Loucy (cell line): ENCODE measurements around the gene R3HDM1.
"Not testable (repeated sequence)": the region's sequence is repeated elsewhere in the genome, so short reads cannot be mapped to it uniquely, and the experiment has no call there.

Experiments
- H2AFZ ChIP-seq: fragments of 200-600 bp; sonication (generic); 2 replicates; pipeline ENCODE4 v1.6.0; 2016; ENCODE audit warnings: antibody characterized with exemption, mild to moderate bottlenecking, low read length, moderate library complexity
- H3F3A ChIP-seq: fragments of 200-600 bp; 2 replicates; pipeline ENCODE4 v1.6.0; 2016; ENCODE audit warnings: antibody characterized with exemption, low read depth, mild to moderate bottlenecking
- H3K27me3 ChIP-seq: fragments of 200-600 bp; sonication (generic); 2 replicates; pipeline ENCODE4 v1.6.1; 2014; ENCODE audit warnings: low read length, mild to moderate bottlenecking; ENCODE audit not compliant: insufficient read depth, poor library complexity, severe bottlenecking
- H3K36me3 ChIP-seq: fragments of 200-600 bp; sonication (generic); 2 replicates; pipeline ENCODE4 v1.6.1; 2016; ENCODE audit warnings: low read length; ENCODE audit not compliant: insufficient read depth
- H3K4me1 ChIP-seq: fragments of 200-600 bp; sonication (generic); 2 replicates; pipeline ENCODE4 v1.5.1; 2014; ENCODE audit warnings: low read length, mild to moderate bottlenecking; ENCODE audit not compliant: insufficient read depth, poor library complexity, severe bottlenecking
- H3K4me2 ChIP-seq: fragments of 200-600 bp; sonication (generic); 2 replicates; pipeline ENCODE4 v1.6.0; 2014; ENCODE audit warnings: antibody characterized with exemption, low read length, low read depth, mild to moderate bottlenecking; ENCODE audit not compliant: poor library complexity, severe bottlenecking
- H3K4me3 ChIP-seq: fragments of 200-600 bp; sonication (generic); 2 replicates; pipeline ENCODE4 v1.5.1; 2014; ENCODE audit warnings: low read length, mild to moderate bottlenecking, mixed read lengths; ENCODE audit not compliant: poor library complexity, severe bottlenecking
- H3K79me2 ChIP-seq: fragments of 200-600 bp; sonication (generic); 2 replicates; pipeline ENCODE4 v1.6.1; 2014; ENCODE audit warnings: low read length; ENCODE audit not compliant: insufficient read depth
- H3K9ac ChIP-seq: fragments of 200-600 bp; sonication (generic); 2 replicates; pipeline ENCODE4 v1.6.0; 2014; ENCODE audit warnings: mild to moderate bottlenecking, low read depth, low read length, moderate library complexity; ENCODE audit not compliant: poor library complexity, severe bottlenecking
- H3K9me2 ChIP-seq: fragments of 200-600 bp; sonication (generic); replicated peaks from 2 replicates; pipeline ENCODE4 v1.6.1; 2016; ENCODE audit warnings: low read depth, low read length, mixed read lengths
- H3K9me3 ChIP-seq: fragments of 200-600 bp; sonication (generic); 2 replicates; pipeline ENCODE4 v1.6.1; 2014; ENCODE audit warnings: mild to moderate bottlenecking, antibody characterized with exemption, low read length, low read depth; ENCODE audit not compliant: insufficient read depth
- H4K20me1 ChIP-seq: fragments of 200-600 bp; sonication (generic); 2 replicates; pipeline ENCODE4 v1.6.0; 2014; ENCODE audit warnings: antibody characterized with exemption, low read length, mild to moderate bottlenecking; ENCODE audit not compliant: insufficient read depth, poor library complexity, severe bottlenecking
- EZH2phosphoT487 ChIP-seq: fragments of 200-600 bp; IDR thresholded peaks from 2 replicates; pipeline ENCODE4 v1.6.1; 2018; ENCODE audit warnings: antibody characterized with exemption, mild to moderate bottlenecking, moderate library complexity, borderline replicate concordance
- TF ChIP-seq, protein P1 (sequence below): fragments of 200-600 bp; sonication (generic); conservative IDR thresholded peaks from 2 replicates; pipeline ENCODE4 v1.5.1; 2014; ENCODE audit warnings: mild to moderate bottlenecking, antibody characterized with exemption, low read length

R3HDM1 gene

GRCh38 chr2:135708159-135708558, 176.9 kb downstream of the R3HDM1 start:
- Histone ChIP-seq H3K27me3 (no peaks in the 10 kb centered on the region), H3K79me2 (no peaks in the 10 kb centered on the region), H3K36me3 (peaks cover 8% of the 10 kb centered on the region; the same call in 1 of the 2 replicates), H4K20me1 (no peaks in the 10 kb centered on the region), H3K9me3 (no peaks in the 10 kb centered on the region), H3K4me2 (no peak overlapping the region), H3F3A (no peaks in the 10 kb centered on the region), H3K9me2 (no peaks in the 10 kb centered on the region), H3K4me3 (no peak overlapping the region), H3K4me1 (no peaks in the 10 kb centered on the region), H3K9ac (no peak overlapping the region), H2AFZ (no peak overlapping the region)
- no peak for TF ChIP-seq EZH2phosphoT487
- TF ChIP-seq, protein P1, sequence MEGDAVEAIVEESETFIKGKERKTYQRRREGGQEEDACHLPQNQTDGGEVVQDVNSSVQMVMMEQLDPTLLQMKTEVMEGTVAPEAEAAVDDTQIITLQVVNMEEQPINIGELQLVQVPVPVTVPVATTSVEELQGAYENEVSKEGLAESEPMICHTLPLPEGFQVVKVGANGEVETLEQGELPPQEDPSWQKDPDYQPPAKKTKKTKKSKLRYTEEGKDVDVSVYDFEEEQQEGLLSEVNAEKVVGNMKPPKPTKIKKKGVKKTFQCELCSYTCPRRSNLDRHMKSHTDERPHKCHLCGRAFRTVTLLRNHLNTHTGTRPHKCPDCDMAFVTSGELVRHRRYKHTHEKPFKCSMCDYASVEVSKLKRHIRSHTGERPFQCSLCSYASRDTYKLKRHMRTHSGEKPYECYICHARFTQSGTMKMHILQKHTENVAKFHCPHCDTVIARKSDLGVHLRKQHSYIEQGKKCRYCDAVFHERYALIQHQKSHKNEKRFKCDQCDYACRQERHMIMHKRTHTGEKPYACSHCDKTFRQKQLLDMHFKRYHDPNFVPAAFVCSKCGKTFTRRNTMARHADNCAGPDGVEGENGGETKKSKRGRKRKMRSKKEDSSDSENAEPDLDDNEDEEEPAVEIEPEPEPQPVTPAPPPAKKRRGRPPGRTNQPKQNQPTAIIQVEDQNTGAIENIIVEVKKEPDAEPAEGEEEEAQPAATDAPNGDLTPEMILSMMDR = no peak

- Histone ChIP-seq H3K4me1 (no peaks in the 10 kb centered on the region), H3F3A (no peaks in the 10 kb centered on the region), H2AFZ (no peak overlapping the region), H3K9ac (no peak overlapping the region), H3K79me2 (no peaks in the 10 kb centered on the region), H3K4me3 (no peak overlapping the region), H3K36me3 (peaks cover 11% of the 10 kb centered on the region; the same call in 1 of the 2 replicates), H3K4me2 (no peak overlapping the region), H3K9me3 (no peaks in the 10 kb centered on the region), H3K9me2 (no peaks in the 10 kb centered on the region), H4K20me1 (no peaks in the 10 kb centered on the region), H3K27me3 (no peaks in the 10 kb centered on the region)
- TF ChIP-seq EZH2phosphoT487 = no peak
- TF ChIP-seq, protein P1 = peak; percentile 97
These were observed 178.7 kb downstream of the R3HDM1 start for GRCh38 chr2:135709992-135710391.

DNA sequence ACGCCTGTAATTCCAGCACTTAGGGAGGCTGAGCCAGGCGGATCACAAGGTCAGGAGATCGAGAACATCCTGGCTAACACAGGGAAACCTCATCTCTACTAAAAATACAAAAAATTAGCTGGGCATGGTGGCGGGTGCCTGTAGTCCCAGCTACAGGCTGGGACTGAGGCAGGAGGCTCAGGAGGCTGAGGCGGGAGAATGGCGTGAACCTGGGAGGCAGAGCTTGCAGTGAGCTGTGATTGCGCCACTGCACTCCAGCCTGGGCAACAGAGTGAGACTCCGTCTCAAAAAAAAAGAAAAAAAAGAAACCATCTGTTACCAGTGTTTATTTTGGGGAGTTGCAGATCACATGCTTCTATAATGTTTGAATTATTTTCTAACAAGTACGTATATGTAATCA, 183.8 kb downstream of the R3HDM1 start:
- H3K27me3 ChIP-seq, H3K4me1 ChIP-seq, H3K4me2 ChIP-seq, H3K9me3 ChIP-seq, H2AFZ ChIP-seq, H3K4me3 ChIP-seq, H3F3A ChIP-seq, H3K9me2 ChIP-seq, H3K79me2 ChIP-seq, H3K9ac ChIP-seq, H4K20me1 ChIP-seq: not testable (repeated sequence)
- peaks cover 36% of the 10 kb centered on the region; the same call in 1 of the 2 replicates for H3K36me3 ChIP-seq

DNA sequence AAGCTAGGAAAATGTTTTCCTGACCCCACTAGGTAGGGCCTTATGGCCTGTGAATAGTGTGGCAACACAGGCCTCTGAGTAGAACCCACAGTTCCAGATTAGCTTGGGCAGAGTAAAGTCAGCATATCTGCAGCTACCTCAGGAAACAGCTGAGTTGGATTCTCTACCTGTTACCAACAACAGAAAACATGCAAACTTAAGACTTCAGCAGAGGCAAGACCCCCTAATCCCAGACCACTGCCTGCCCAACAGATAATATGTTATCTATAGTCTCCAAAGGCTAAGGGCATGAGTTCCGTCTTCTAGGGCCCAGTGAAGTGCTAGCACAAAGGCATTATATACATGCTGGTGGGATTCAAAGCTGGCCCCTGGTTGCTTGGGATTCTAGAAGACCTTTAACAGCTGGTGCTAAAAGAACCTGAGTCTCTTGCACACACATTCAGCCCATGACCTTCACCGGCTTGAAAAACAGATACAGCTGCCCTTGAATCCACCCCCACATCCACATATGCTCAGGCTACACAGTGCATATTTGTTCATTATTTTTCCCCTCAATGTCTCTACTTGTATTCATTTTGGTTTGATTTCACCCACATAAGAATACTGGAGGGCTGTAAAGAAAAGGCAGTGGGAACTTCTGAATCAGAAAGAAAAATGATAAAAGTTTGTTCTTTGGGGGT, 196.9 kb downstream of the R3HDM1 start:
- Histone ChIP-seq H3F3A (no peaks in the 10 kb centered on the region), H3K4me2 (no peak overlapping the region), H3K36me3 (peaks cover 12% of the 10 kb centered on the region; the same call in 1 of the 2 replicates), H3K4me3 (no peak overlapping the region), H3K4me1 (no peaks in the 10 kb centered on the region), H3K9ac (no peak overlapping the region), H3K9me2 (no peaks in the 10 kb centered on the region), H3K79me2 (no peaks in the 10 kb centered on the region), H4K20me1 (no peaks in the 10 kb centered on the region), H3K27me3 (no peaks in the 10 kb centered on the region), H2AFZ (no peak overlapping the region), H3K9me3 (no peaks in the 10 kb centered on the region)
- no peak for TF ChIP-seq EZH2phosphoT487
- TF ChIP-seq, protein P1 = no peak
